GM12878 (cell line): ENCODE measurements around the gene PTPN14. TPM values are rescaled to one million over a fixed set of nuclear protein-coding genes. Genes with fewer than 3 reads are reported as not detected.

Experiments used
- ATAC-seq: fragments of 200-7000 bp; cut with Tn5 transposase; 3 replicates; pipeline ENCODE4 v1.9.1; 2020; ENCODE audit warnings: mild to moderate bottlenecking, moderate library complexity
- BruUV-seq: library from RNA; stranded (reverse); fragments of 400-500 nt; replicated peaks from 2 replicates; lab custom pipeline; 2021; lab: Mats Ljungman, UMichigan
- CTCF ChIA-PET: fragments of 300-600 bp; sonication (Branson Sonifier 250); formaldehyde crosslinking; extraction: SDS; loops from one replicate; lab custom pipeline; 2021; ENCODE audit warnings: inconsistent platforms; lab: Yijun Ruan, JAX
- POLR2A ChIA-PET: fragments of 350-600 bp; formaldehyde crosslinking; extraction: SDS; loops from one replicate; lab custom pipeline; 2021; ENCODE audit warnings: inconsistent platforms; lab: Charles Lee
- RAD21 ChIA-PET: fragments of 300-600 bp; sonication (Branson Sonifier 250); formaldehyde crosslinking; loops from one replicate; lab custom pipeline; 2023; ENCODE audit warnings: antibody characterized with exemption; ENCODE audit not compliant: unreplicated experiment; lab: Charles Lee
- SMC1A ChIA-PET: fragments of 300-600 bp; sonication (Branson Sonifier 250); formaldehyde crosslinking; loops from one replicate; lab custom pipeline; 2023; ENCODE audit not compliant: unreplicated experiment, uncharacterized antibody; lab: Charles Lee
- DNase-seq: peaks from one replicate; pipeline ENCODE4 v3.0.0-alpha.2; 2011; ENCODE audit warnings: low read depth, low spot score
- FAIRE-seq: peaks from 3 replicates; lab custom pipeline; 2011; peaks lifted over from hg19 to GRCh38; lab: Jason Lieb, UNC
- H2AFZ ChIP-seq: 2 replicates; pipeline ENCODE4 v1.6.0; 2011; ENCODE audit warnings: low read depth, low read length, control low read depth; ENCODE audit not compliant: control insufficient read depth
- H3K27ac ChIP-seq: 2 replicates; pipeline ENCODE4 v1.5.1; 2011; ENCODE audit warnings: control low read depth; ENCODE audit not compliant: control insufficient read depth, insufficient read depth
- H3K27me3 ChIP-seq, 2 experiments: replicated peaks in 1 of 2; 2 replicates each; pipeline versions ENCODE4 v1.6.0 to v1.6.1; 2011; ENCODE audit warnings: low read length in 1 of 2; ENCODE audit not compliant: control insufficient read depth in 2 of 2, insufficient read depth in 2 of 2
- H3K36me3 ChIP-seq, 2 experiments: 2 replicates each; pipeline ENCODE4 v1.5.1; 2011; ENCODE audit warnings: low read length in 1 of 2; ENCODE audit not compliant: control insufficient read depth in 2 of 2, insufficient read depth in 2 of 2
- H3K4me1 ChIP-seq: 2 replicates; pipeline ENCODE4 v1.6.1; 2011; ENCODE audit warnings: mild to moderate bottlenecking, low read length, moderate library complexity, mixed read lengths; ENCODE audit not compliant: control insufficient read depth, insufficient read depth
- H3K4me2 ChIP-seq: 2 replicates; pipeline ENCODE4 v1.6.0; 2011; ENCODE audit warnings: control low read depth; ENCODE audit not compliant: control insufficient read depth, insufficient read depth
- H3K4me3 ChIP-seq: fragments of 200-600 bp; sonication (generic); 2 replicates; pipeline ENCODE4 v1.5.1; 2016
- H3K79me2 ChIP-seq: 2 replicates; pipeline ENCODE4 v1.6.0; 2011; ENCODE audit warnings: low read length; ENCODE audit not compliant: control insufficient read depth, insufficient read depth
- H3K9ac ChIP-seq: 2 replicates; pipeline ENCODE4 v1.8.0; 2011; ENCODE audit warnings: low read length, control low read depth, mixed read lengths; ENCODE audit not compliant: control insufficient read depth, insufficient read depth
- H3K9me3 ChIP-seq: replicated peaks from 3 replicates; pipeline ENCODE4 v1.5.1; 2011; ENCODE audit warnings: mild to moderate bottlenecking, low read length; ENCODE audit not compliant: control insufficient read depth, insufficient read depth
- H4K20me1 ChIP-seq: 2 replicates; pipeline ENCODE4 v1.6.0; 2011; ENCODE audit not compliant: control insufficient read depth, insufficient read depth
- GATAD2B ChIP-seq: fragments of 450-650 bp; conservative IDR thresholded peaks from 2 replicates; pipeline ENCODE4 v1.6.1; 2017; ENCODE audit warnings: low read depth, mild to moderate bottlenecking, moderate library complexity
- HCFC1 ChIP-seq: fragments of 150-350 bp; IDR thresholded peaks from 2 replicates; pipeline ENCODE4 v1.6.1; 2014; ENCODE audit warnings: low read length
- MYC ChIP-seq: IDR thresholded peaks from 2 replicates; pipeline ENCODE4 v1.6.1; 2011; ENCODE audit warnings: mild to moderate bottlenecking, low read length, moderate library complexity, inconsistent platforms; ENCODE audit not compliant: insufficient read depth, insufficient replicate concordance, insufficient read length, severe bottlenecking
- PML ChIP-seq: IDR thresholded peaks from 2 replicates; pipeline ENCODE4 v1.6.1; 2012; ENCODE audit warnings: low read length, inconsistent platforms
- STAT1 ChIP-seq: fragments of 450-650 bp; conservative IDR thresholded peaks from 2 replicates; pipeline ENCODE4 v1.6.1; 2014; ENCODE audit warnings: antibody characterized with exemption, mild to moderate bottlenecking
- TARDBP ChIP-seq: IDR thresholded peaks from 2 replicates; pipeline ENCODE4 v1.6.1; 2016; ENCODE audit warnings: borderline replicate concordance
- TCF7 ChIP-seq: IDR thresholded peaks from 2 replicates; pipeline ENCODE4 v1.6.1; 2014; ENCODE audit warnings: antibody characterized with exemption, borderline replicate concordance
- YY1 ChIP-seq: IDR thresholded peaks from 2 replicates; pipeline ENCODE4 v1.6.1; 2011; ENCODE audit warnings: low read depth, mild to moderate bottlenecking, low read length
- ZBTB40 ChIP-seq: fragments of 450-650 bp; IDR thresholded peaks from 2 replicates; pipeline ENCODE4 v1.6.1; 2016; ENCODE audit warnings: mild to moderate bottlenecking, moderate library complexity, borderline replicate concordance
- ZNF384 ChIP-seq: IDR thresholded peaks from 2 replicates; pipeline ENCODE4 v1.6.1; 2012; ENCODE audit warnings: low read depth, mild to moderate bottlenecking, low read length, improper control_type of control experiment, borderline replicate concordance
- WGBS: methylation state at CpG from one replicate; pipeline ENCODE4 v1.1.6; 2016; ENCODE audit warnings: low lambda C conversion rate; ENCODE audit not compliant: insufficient replicate concordance, insufficient coverage; ENCODE audit errors: missing lambda C conversion rate; 5-methylcytosine and 5-hydroxymethylcytosine counted together
- in situ Hi-C: fragments of 300-500 bp; cut with MboI; formaldehyde crosslinking; loops from 9 replicates; pipeline ENCODE4 v1.14.3; 2018; ENCODE audit warnings: mixed read lengths
- intact Hi-C: fragments of 100-400 bp; cut with micrococcal nuclease; formaldehyde crosslinking; loops from one replicate; pipeline ENCODE4 v1.14.2; 2022; ENCODE audit not compliant: unreplicated experiment
- polyA plus RNA-seq, 11 experiments: library from polyadenylated mRNA; depleted of rRNA in 4 of 11; unstranded in 6 of 11; stranded (reverse) in 5 of 11; fragments of >200 nt; fragmentation: Nextera tagmentation in 4 of 11; fragmentation: Illumina TruSeq in 1 of 11; extraction: Ambion mirVana in 4 of 11; extraction: Trizol in 1 of 11; gene quantifications; 1 replicate in 1 of 11; 2 replicates in 10 of 11; pipeline versions ENCODE4 v1.2.1 to v1.2.3, GENCODE V29; 2011 to 2016; ENCODE audit warnings: inconsistent platforms in 2 of 11, missing spikeins in 2 of 11, low read depth in 1 of 11
- total RNA-seq, 4 experiments: library from RNA; depleted of rRNA in 3 of 4; stranded (reverse); fragments of >200 nt in 3 of 4; fragmentation: Illumina TruSeq in 1 of 4; extraction: Trizol in 1 of 4; gene quantifications; 2 replicates each; pipeline versions ENCODE4 v1.2.1 to v1.2.3, GENCODE V29; 2013 to 2021

PTPN14 gene
- total and polyA plus RNA-seq, 10 of the 15 experiments (the other 5 are each of a cell fraction or from before 2014, with no cell fraction given) = 0.05 to 5.1 (median 0.44) TPM

DNA sequence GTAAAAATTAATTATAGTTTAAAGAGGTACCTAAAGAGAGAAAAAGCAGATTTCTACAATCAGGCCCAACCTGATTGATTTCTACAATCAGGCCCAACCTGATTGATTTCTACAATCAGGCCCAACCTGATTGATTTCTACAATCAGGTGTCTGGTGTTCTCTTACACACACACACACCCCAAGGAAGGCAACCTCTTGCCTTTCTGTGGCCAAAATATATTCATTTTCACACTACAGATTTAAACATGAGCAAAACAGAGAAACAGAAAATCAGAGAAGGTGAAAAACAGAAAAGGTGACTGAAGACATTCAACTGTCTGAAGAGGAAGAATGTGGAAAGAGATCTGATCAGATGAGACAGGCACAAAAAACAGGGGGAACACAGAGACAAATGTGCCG is 166.0 kb downstream of the PTPN14 start:
- Histone ChIP-seq H3K27me3 (peaks cover 0 to 1% of the 10 kb centered on the region in 2 experiments; a peak in 1 of 4 replicates), H3K4me2 (no peak overlapping the region), H3K79me2 (no peaks in the 10 kb centered on the region), H3K36me3 (no peaks in the 10 kb centered on the region), H3K4me3 (no peak overlapping the region), H3K4me1 (no peaks in the 10 kb centered on the region), H3K9me3 (no peaks in the 10 kb centered on the region), H3K27ac (no peak overlapping the region), H2AFZ (no peak overlapping the region), H4K20me1 (no peaks in the 10 kb centered on the region), H3K9ac (no peak overlapping the region)
- SMC1A ChIA-PET = interaction anchor here (0.9 to 5.4 kb wide), 3 partner anchors 36 to 200 kb away, joined by 3 to 66 read pairs (median 3); no protein-coding TSS in a partner anchor
- RAD21 ChIA-PET = interaction anchor here (4.4 kb wide), 1 partner anchor 198 kb away, joined by 50 read pairs; no protein-coding TSS in a partner anchor
- no peak for FAIRE-seq
- 88% methylated on average over 1 of the region's 1 CpG for WGBS
- CTCF ChIA-PET = interaction anchor here (1.8 kb wide), 1 partner anchor 201 kb away, joined by 4 read pairs; no protein-coding TSS in a partner anchor
- DNase-seq = no peak
- POLR2A ChIA-PET = interaction anchor here (0.5 kb wide), 1 partner anchor 51 kb away, joined by 5 read pairs; no protein-coding TSS in a partner anchor
- no peak for TF ChIP-seq ZNF384
- TF ChIP-seq HCFC1 = no peak
- no peak for TF ChIP-seq STAT1
- no peak for TF ChIP-seq TARDBP
- no peak for TF ChIP-seq GATAD2B
- no peak for TF ChIP-seq MYC
- TF ChIP-seq PML = no peak
- TF ChIP-seq TCF7 = no peak
- TF ChIP-seq ZBTB40 = no peak
- no peak for TF ChIP-seq YY1
- in situ Hi-C loops = no loop called here
- no peak for ATAC-seq
- intact Hi-C loops = no loop called here
- BruUV-seq = no TSS peak
